Measurements from ENCODE around the gene SVOP.
"Not testable (repeated sequence)": the region's sequence is repeated elsewhere in the genome, so short reads cannot be mapped to it uniquely, and the experiment has no call there.

Gene SVOP

DNA sequence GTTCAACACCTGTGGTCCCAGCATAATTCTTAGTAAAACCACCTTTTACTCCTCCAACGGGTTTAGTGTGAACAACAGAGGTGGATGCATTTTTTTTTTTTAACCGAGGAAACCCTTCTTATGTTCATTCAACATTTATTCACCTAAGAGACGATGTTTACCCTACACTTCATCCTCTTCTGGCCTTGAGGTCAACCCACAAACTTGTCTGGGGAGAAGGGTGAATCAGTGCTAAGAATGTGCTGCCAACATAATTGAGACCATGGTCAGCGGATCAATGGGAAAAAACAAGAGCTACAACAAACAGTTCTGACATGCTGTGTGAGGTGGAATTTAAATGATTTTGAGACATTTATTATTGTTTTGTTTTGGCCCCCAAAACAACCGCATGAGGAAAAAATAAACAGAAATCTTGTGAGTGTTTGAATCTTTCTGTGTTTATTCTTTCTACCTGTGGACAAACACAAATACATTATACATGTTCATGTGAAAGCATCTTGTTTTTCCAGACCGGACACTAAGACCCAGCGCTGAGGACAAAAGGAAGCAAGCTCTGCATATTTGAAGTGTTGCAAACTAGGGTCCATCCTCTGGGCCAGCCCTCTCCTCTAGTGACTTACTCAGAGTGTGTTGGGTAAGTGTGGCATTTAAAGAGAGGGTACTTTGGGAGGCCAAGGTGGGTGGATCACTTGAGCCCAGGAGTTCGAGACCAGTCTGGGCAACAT, 26.4 kb upstream of the SVOP start:
- H3K4me3 ChIP-seq (ENCODE audit: low read length), result no peak overlapping the region
- no peak for TF ChIP-seq CTCF (conservative IDR thresholded peaks at IDR 0.05; ENCODE audit: low read length)
- peak; percentile 4 for DNase-seq (ENCODE audit: low read depth)

DNA sequence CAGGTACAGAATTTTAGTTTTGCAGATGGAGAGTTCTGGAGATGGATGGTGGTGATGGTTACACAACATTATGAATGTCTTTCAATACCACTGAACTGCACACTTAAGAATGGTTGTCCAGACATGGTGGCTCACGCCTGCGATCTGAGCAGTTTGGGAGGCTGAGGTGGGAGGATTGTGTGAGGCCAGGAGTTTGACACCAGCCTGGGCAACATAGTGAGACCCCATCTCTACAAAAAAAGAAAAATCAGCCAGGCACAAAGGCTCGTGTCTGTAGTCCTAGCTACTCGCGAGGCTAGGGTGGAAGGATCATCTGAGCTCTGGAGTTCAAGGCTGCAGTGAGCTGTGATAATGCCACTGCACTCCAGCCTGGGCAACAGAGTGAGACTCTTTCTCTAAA, 23.4 kb upstream of the SVOP start:
- TF ChIP-seq CTCF (conservative IDR thresholded peaks at IDR 0.05; ENCODE audit: low read length), result no peak
- no peak overlapping the region for H3K4me3 ChIP-seq (ENCODE audit: low read length)
- no peak for DNase-seq (ENCODE audit: low read depth)

DNA sequence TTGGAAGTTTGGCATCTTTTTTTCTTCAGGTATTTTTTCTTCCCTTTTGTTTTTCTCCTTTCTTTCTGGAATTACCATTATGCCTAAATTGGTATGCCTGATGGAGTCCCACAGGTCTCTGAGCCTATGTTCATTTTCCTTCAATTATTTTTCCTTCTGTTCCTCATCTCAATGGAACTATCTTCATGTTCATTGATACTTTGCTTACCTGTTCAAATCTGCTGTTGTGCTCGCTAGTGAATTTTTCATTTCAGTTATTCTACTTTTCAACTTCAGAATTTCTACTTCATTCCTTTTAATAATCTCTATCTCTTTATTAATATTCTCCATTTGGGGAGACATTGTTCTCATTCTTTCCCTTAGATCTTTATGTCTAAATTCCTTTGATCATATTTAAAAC, 16.1 kb upstream of the SVOP start:
- DNase-seq (ENCODE audit: low read depth), result no peak
- no peak for TF ChIP-seq CTCF (conservative IDR thresholded peaks at IDR 0.05; ENCODE audit: low read length)
- H3K4me3 ChIP-seq (ENCODE audit: low read length), result no peak overlapping the region

DNA sequence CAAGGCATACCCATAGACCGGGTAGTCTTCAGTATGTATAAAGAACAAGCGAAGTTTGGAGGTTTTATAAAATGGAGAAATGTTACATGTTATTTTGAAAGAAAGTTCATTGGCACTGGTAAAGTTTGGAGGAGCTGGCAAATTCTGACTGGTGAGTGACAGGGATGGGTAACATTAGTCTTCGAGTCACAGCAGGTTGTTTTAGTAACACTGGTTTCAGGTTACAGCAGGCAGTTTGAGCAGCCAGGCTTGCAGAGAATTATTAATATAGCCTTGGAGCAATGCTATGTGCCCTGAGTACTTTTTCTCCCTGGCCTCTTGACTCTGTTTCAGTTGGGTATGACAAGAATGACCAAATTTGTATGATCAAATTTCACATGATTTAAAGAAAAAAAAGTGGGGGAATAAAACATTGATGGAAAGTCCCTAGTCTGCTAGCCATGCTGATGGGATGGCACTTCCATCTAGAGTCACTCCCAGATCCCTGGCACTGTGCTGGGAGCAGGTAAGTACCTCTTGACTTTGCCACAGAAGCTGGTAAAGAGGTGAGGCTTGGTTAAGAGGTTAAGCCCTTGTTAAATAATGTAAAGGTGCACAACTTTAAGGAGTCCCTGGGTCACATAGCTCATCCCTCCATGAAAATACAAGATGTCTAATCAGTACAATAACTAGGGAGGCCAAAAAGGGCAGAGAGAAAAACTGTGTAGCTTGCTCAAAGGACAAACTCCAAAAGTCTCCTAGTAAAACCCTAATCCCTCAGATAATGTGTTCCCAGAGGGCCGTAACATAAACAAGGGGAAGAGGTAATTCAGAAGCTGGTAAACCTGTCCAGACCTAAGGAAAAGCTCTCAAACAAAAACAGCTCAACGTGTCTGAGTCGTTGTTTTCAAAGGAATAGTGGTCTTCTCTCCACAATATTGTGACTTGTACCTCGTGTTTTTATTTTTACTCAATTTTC, 12.7 kb upstream of the SVOP start:
- no peak for DNase-seq (ENCODE audit: low read depth)
- no peak overlapping the region for H3K4me3 ChIP-seq (ENCODE audit: low read length)
- TF ChIP-seq CTCF (conservative IDR thresholded peaks at IDR 0.05; ENCODE audit: low read length), result no peak

- no peak for TF ChIP-seq CTCF (conservative IDR thresholded peaks at IDR 0.05; ENCODE audit: low read length)
- DNase-seq (ENCODE audit: low read depth), result no peak
- H3K4me3 ChIP-seq (ENCODE audit: low read length), result no peak overlapping the region
Observed at GRCh38 chr12:109029411-109029810, 8.5 kb upstream of the SVOP start.

DNA sequence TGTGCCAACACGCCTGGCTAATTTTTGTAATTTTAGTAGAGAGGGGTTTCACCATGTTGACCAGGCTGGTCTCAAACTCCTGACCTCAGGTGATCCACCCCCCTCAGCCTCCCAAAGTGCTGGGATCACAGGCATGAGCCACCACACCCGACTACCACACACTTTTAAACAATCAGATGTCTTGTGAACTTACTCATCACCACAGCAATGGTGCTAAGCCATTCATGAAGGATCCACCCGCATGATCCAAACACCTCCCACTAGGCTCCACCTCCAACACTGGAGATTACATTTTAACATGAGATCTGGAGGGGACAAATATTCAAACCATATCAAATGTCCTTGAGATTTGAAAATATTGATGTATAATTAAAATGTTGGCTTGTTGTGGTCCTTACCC, 7.8 kb upstream of the SVOP start:
- DNase-seq (ENCODE audit: low read depth), result not testable (repeated sequence)

DNA sequence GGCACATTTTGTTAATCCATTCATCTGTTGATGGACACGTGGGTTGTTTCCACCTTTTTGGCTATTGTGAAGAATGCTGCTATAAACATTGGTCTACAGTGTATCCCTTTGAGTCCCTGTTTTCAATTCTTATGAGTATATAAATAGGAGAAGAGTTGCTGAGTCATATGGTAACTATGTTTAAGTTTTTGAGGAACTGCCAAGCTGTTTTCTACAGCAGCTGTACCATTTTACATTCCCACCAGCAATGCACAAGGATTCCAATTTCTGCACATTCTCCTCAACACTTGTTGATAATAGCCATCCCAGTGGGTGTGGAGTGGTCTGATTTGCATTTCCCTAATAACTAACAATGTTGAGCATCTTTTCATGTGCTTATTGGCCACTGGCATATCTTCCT, 6.9 kb upstream of the SVOP start:
- H3K4me3 ChIP-seq (ENCODE audit: low read length), result no peak overlapping the region
- peak; percentile 4 for DNase-seq (ENCODE audit: low read depth)
- no peak for TF ChIP-seq CTCF (conservative IDR thresholded peaks at IDR 0.05; ENCODE audit: low read length)

More for the DNA sequence above, 7.8 kb upstream of the SVOP start:
- not testable (repeated sequence) for H3K4me3 ChIP-seq (ENCODE audit: low read length)
